ENCODE results near the gene CYSRT1.

DNA sequence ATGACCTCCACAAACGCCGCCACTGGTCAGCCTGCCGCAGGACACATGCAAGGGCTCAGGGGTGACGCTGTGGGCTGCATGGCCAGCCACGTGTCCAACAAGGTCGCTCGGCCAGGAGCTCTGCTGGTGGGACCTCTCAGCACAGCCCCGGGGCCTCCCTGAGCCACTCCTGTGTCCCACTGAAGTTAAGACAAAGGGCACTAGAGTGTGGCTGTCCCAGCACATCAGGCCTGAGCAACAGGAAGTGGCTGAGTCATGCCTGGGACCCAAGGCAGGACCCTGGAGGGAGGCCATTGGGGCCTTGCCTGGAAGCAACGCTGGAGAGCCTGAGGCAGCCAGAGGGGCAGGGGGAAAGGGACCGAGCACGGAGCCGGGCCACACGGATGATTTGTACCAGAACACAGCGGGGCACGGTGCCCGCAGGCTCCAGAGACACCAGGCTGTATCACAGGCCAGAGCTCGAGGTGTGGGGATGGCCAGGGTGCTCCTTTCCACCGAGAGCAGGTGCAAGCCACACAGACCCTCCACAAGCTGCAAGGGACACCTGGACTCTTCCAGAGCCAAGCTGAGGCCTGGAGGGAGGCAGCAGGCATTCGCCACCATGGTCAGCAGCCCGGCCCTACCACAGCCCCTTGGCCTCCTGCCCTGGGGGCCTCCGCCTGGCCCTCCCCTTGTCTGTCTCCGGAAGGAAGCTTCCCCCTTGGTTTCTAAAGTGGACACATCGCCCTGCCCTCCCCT, 46.6 kb upstream of the CYSRT1 start:
- TF ChIP-seq POLR2A (IDR thresholded peaks at IDR 0.05; ENCODE audit: low read depth, low read length): no peak
- TF ChIP-seq TAF1 (IDR thresholded peaks at IDR 0.05; ENCODE audit: borderline replicate concordance, low read depth, low read length): no peak
